ENCODE measurements around the gene PACSIN2. TPM values are rescaled to one million over a fixed set of nuclear protein-coding genes. Genes with fewer than 3 reads are reported as not detected.

The PACSIN2 gene
- total and polyA plus RNA-seq, 2 of the 13 experiments (the other 11 are each of a cell fraction or from before 2014, with no cell fraction given), result 54.1 to 68.8 TPM

DNA sequence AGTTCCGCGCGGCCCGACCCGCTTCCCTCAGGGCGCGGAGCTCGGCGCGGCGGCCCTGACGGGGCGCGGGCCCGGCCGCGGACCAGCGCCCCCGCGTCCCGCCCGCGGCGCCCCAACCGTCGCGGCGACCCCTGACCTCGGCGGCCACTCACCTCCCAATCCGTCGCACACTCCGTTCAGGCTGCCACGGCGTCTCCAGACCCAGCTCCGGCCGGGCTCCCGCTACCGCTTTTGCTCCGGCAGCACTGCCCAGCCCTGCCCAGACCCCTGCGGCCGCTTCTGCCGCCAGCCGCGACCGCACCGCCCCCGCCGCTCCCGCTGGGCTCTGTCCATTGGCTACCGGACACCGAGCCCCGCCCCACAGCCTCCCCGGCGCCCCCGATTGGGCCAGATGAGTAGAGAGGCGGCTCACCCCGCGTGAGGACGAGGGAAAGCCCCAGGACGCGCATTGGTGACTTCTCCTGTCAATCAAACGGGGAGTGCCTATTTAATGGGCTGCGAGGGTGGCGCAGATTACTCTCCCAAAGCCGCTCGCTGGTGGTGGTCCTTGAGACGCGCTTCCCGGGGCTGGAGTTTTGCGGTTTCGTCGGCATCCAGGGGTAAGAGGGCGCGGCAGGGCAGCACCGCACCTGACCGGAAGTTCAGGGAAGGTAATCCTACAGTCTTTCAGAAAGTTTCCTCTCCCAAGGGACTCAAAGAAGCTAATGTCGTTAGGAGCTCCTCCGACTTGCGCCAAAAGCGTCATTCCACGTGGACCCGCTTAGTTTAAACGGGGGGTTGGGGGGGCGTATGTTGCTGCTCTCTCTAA lies at the start of gene PACSIN2 (continued):
- TF ChIP-seq, protein P1, sequence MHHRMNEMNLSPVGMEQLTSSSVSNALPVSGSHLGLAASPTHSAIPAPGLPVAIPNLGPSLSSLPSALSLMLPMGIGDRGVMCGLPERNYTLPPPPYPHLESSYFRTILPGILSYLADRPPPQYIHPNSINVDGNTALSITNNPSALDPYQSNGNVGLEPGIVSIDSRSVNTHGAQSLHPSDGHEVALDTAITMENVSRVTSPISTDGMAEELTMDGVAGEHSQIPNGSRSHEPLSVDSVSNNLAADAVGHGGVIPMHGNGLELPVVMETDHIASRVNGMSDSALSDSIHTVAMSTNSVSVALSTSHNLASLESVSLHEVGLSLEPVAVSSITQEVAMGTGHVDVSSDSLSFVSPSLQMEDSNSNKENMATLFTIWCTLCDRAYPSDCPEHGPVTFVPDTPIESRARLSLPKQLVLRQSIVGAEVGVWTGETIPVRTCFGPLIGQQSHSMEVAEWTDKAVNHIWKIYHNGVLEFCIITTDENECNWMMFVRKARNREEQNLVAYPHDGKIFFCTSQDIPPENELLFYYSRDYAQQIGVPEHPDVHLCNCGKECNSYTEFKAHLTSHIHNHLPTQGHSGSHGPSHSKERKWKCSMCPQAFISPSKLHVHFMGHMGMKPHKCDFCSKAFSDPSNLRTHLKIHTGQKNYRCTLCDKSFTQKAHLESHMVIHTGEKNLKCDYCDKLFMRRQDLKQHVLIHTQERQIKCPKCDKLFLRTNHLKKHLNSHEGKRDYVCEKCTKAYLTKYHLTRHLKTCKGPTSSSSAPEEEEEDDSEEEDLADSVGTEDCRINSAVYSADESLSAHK (CRISPR knock-in tag; IDR thresholded peaks at IDR 0.05; ENCODE audit: borderline replicate concordance), result no peak
- TF ChIP-seq, protein P2, sequence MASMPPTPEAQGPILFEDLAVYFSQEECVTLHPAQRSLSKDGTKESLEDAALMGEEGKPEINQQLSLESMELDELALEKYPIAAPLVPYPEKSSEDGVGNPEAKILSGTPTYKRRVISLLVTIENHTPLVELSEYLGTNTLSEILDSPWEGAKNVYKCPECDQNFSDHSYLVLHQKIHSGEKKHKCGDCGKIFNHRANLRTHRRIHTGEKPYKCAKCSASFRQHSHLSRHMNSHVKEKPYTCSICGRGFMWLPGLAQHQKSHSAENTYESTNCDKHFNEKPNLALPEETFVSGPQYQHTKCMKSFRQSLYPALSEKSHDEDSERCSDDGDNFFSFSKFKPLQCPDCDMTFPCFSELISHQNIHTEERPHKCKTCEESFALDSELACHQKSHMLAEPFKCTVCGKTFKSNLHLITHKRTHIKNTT (CRISPR knock-in tag; IDR thresholded peaks at IDR 0.05), result no peak
- TF ChIP-seq FOXC1 (CRISPR knock-in tag; IDR thresholded peaks at IDR 0.05; ENCODE audit: borderline replicate concordance) (peak; percentile 88; the same call in 1 of the 2 replicates), SRY (CRISPR knock-in tag; IDR thresholded peaks at IDR 0.05) (peak; percentile 79; the same call in 1 of the 2 replicates), KLF13 (CRISPR knock-in tag; IDR thresholded peaks at IDR 0.05) (no peak), PAX8 (CRISPR knock-in tag; IDR thresholded peaks at IDR 0.05; ENCODE audit: borderline replicate concordance) (no peak), ZNF746 (CRISPR knock-in tag; IDR thresholded peaks at IDR 0.05) (no peak; the same call in 1 of the 2 replicates), ZNF230 (CRISPR knock-in tag; IDR thresholded peaks at IDR 0.05) (peak; percentile 84; the same call in 1 of the 2 replicates), SALL1 (CRISPR knock-in tag; IDR thresholded peaks at IDR 0.05) (no peak), POLR2A (IDR thresholded peaks at IDR 0.05; ENCODE audit: insufficient read depth in 1 of 2, low read depth in 2 of 2, low read length in 2 of 2) (peak; percentile 99), ZBTB21 (CRISPR knock-in tag; IDR thresholded peaks at IDR 0.05) (no peak)
- TF ChIP-seq, protein P3, sequence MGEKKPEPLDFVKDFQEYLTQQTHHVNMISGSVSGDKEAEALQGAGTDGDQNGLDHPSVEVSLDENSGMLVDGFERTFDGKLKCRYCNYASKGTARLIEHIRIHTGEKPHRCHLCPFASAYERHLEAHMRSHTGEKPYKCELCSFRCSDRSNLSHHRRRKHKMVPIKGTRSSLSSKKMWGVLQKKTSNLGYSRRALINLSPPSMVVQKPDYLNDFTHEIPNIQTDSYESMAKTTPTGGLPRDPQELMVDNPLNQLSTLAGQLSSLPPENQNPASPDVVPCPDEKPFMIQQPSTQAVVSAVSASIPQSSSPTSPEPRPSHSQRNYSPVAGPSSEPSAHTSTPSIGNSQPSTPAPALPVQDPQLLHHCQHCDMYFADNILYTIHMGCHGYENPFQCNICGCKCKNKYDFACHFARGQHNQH (CRISPR knock-in tag; IDR thresholded peaks at IDR 0.05), result peak; percentile 86
- TF ChIP-seq, protein P4, sequence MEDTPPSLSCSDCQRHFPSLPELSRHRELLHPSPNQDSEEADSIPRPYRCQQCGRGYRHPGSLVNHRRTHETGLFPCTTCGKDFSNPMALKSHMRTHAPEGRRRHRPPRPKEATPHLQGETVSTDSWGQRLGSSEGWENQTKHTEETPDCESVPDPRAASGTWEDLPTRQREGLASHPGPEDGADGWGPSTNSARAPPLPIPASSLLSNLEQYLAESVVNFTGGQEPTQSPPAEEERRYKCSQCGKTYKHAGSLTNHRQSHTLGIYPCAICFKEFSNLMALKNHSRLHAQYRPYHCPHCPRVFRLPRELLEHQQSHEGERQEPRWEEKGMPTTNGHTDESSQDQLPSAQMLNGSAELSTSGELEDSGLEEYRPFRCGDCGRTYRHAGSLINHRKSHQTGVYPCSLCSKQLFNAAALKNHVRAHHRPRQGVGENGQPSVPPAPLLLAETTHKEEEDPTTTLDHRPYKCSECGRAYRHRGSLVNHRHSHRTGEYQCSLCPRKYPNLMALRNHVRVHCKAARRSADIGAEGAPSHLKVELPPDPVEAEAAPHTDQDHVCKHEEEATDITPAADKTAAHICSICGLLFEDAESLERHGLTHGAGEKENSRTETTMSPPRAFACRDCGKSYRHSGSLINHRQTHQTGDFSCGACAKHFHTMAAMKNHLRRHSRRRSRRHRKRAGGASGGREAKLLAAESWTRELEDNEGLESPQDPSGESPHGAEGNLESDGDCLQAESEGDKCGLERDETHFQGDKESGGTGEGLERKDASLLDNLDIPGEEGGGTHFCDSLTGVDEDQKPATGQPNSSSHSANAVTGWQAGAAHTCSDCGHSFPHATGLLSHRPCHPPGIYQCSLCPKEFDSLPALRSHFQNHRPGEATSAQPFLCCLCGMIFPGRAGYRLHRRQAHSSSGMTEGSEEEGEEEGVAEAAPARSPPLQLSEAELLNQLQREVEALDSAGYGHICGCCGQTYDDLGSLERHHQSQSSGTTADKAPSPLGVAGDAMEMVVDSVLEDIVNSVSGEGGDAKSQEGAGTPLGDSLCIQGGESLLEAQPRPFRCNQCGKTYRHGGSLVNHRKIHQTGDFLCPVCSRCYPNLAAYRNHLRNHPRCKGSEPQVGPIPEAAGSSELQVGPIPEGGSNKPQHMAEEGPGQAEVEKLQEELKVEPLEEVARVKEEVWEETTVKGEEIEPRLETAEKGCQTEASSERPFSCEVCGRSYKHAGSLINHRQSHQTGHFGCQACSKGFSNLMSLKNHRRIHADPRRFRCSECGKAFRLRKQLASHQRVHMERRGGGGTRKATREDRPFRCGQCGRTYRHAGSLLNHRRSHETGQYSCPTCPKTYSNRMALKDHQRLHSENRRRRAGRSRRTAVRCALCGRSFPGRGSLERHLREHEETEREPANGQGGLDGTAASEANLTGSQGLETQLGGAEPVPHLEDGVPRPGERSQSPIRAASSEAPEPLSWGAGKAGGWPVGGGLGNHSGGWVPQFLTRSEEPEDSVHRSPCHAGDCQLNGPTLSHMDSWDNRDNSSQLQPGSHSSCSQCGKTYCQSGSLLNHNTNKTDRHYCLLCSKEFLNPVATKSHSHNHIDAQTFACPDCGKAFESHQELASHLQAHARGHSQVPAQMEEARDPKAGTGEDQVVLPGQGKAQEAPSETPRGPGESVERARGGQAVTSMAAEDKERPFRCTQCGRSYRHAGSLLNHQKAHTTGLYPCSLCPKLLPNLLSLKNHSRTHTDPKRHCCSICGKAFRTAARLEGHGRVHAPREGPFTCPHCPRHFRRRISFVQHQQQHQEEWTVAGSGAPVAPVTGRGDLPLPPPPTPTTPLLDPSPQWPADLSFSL (CRISPR knock-in tag; IDR thresholded peaks at IDR 0.05), result no peak
- TF ChIP-seq, protein P5, sequence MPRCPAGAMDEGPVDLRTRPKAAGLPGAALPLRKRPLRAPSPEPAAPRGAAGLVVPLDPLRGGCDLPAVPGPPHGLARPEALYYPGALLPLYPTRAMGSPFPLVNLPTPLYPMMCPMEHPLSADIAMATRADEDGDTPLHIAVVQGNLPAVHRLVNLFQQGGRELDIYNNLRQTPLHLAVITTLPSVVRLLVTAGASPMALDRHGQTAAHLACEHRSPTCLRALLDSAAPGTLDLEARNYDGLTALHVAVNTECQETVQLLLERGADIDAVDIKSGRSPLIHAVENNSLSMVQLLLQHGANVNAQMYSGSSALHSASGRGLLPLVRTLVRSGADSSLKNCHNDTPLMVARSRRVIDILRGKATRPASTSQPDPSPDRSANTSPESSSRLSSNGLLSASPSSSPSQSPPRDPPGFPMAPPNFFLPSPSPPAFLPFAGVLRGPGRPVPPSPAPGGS (CRISPR knock-in tag; IDR thresholded peaks at IDR 0.05), result 0 out of 2 replicates have a peak, but pooled peaks have one; percentile 25
- TF ChIP-seq, protein P6, sequence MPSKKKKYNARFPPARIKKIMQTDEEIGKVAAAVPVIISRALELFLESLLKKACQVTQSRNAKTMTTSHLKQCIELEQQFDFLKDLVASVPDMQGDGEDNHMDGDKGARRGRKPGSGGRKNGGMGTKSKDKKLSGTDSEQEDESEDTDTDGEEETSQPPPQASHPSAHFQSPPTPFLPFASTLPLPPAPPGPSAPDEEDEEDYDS (CRISPR knock-in tag; IDR thresholded peaks at IDR 0.05), result peak; percentile 99
